NCI-H2107 (cell line): ENCODE measurements around the gene ARID1B.

Experiments used
- DNase-seq: peaks from one replicate; lab custom pipeline; 2025; lab: John Stamatoyannopoulos, UW

Gene ARID1B

GRCh38 chr6:156879186-156879585, 102.0 kb downstream of the ARID1B start:
- DNase-seq: no peak

DNA sequence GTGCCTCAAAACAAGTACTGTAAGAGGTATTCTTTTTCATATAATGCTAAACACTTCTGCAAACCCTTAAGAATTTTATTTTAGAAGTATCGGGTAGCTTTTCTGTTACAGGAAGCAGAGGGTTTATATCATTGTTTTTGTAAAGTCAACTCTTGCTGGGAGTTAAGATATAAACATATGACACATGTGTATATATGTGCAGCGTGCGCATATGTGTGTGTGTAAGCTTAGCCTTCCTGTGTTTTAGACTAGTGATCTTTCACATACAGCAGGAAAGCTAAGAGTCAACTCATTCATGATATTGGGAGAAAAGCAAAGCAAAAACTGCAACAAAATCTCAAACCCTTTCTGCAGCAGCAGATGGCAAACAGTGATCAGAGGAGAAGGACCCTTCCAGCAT, 102.4 kb downstream of the ARID1B start:
- DNase-seq: no peak

GRCh38 chr6:156880913-156881312, 103.7 kb downstream of the ARID1B start:
- DNase-seq: no peak

GRCh38 chr6:156881687-156882629, 104.8 kb downstream of the ARID1B start:
- DNase-seq: no peak

DNA sequence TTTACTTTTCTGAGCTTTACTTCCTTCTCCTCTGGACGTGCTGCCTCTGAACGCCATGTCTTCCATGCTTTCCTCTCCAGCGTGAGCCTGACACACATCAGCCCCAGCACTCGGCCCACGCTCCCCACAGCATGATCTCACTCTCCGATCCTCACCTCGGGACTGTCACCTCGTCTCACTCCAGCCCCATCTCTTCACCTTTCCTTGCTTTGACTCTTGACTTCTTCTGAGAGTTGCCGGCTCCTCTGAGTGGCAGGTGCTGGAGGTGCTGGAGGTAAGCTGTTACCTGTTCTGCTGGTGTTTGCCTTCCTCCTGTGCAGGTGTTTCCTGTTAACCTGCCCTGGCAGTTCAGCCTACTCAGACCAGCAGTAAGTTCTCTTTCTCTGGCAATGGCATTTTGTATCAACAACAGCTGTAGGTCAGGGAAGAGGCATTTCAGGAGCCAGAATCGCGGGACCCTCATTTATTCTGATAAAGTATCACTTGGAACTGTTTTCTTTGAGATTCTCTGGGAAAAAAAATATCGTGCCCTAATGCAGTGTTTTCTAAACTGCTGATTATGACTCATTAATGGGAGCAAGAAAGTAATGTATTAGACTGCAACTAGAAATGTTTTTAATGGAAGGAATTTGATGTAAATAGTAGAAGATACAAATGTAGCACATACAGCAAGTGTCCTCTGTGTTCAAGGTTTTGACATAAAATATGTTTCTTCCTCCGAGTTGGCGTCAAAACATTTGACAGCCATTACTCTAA, 106.5 kb downstream of the ARID1B start:
- peak; percentile 11 for DNase-seq

DNA sequence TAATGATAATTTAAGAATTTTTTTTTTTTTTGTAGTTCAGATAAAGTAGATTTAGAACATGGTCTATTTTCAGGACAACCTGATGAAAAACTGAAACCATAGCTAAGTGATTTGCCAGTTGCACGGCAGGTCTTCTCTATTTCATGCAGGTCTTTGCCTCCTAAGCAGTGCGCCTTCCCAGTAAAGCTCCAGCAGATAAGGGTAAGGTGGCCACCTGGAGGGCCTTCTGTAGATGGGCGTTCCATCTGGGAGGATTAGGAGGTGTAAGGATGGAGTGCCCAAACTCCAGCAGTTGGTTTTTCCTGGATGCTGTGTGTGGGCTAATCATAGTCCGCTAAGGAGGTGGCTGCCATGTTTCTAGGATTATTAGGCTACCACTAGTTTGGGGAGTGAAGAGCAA, 107.1 kb downstream of the ARID1B start:
- DNase-seq: no peak

GRCh38 chr6:156885562-156885961, 108.4 kb downstream of the ARID1B start:
- DNase-seq: no peak

DNA sequence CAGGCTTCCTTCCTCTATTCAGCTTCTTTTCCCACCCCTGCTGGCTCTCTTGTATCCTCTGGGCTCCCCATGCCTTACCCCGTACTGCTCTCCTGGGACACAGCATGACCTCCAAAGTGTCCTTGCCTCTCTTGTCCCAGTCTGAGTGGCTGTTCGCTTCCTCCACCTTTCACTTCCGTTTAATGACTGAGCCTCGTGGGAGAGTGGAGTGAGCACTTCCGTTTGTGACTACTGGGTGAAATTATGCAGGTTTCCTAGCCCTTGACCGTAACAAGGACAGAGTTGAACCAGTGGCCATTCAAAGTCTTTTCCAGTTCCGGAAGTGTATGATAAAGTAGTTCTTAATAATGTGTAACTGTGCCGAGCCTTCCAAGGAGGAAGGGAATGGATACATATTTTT, 109.2 kb downstream of the ARID1B start:
- no peak for DNase-seq

GRCh38 chr6:156887623-156888269, 110.6 kb downstream of the ARID1B start:
- no peak for DNase-seq

DNA sequence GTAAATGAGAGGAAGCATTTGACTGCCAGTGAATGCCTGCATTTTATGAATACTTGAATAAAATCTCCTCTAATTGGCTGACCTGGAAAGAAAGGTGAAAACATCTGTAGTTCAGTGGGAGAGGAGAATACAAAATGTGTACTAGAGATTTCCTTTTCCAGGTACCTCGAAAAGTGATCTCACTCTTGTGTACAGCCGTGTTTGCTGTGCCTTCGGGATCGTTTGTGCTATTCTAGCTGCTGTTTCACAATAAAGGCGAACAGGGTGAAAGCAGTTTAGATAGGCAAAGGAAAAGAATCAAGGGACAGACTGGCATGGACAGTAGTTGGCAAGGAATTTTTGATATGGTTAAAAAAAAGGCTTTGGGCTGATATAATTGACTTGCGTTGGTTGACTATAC, 112.3 kb downstream of the ARID1B start:
- DNase-seq: no peak

DNA sequence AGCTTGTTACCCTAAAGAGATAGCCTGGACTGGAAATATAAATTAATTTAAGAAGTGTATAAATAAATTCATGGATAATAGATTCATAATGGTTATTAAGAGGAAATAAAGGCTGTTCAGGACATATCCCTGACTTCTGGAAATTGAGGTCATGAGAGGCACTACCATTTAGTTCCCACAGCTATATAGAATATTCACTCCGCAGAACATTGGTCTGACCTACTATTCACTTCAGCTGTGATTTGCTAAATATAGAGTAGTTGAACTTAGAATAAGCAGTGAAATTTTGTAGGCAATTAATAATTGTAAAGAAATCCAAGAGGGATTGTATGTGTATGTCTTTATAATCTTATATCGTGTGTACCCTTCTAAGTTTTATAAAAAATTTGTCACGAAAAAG, 112.8 kb downstream of the ARID1B start:
- DNase-seq: no peak

- DNase-seq: no peak
Observed at GRCh38 chr6:156890627-156891314, 113.6 kb downstream of the ARID1B start.

GRCh38 chr6:156897907-156898531, 120.8 kb downstream of the ARID1B start:
- DNase-seq: no peak

- DNase-seq: no peak
Observed at GRCh38 chr6:156899071-156899470, 121.9 kb downstream of the ARID1B start.

- no peak for DNase-seq
Observed at GRCh38 chr6:156899532-156900135, 122.5 kb downstream of the ARID1B start.

GRCh38 chr6:156900292-156900691, 123.1 kb downstream of the ARID1B start:
- DNase-seq: no peak

GRCh38 chr6:156901309-156902019, 124.3 kb downstream of the ARID1B start:
- no peak for DNase-seq

GRCh38 chr6:156902782-156903181, 125.6 kb downstream of the ARID1B start:
- DNase-seq: no peak

- no peak for DNase-seq
Observed at GRCh38 chr6:156904176-156904967, 127.2 kb downstream of the ARID1B start.

DNA sequence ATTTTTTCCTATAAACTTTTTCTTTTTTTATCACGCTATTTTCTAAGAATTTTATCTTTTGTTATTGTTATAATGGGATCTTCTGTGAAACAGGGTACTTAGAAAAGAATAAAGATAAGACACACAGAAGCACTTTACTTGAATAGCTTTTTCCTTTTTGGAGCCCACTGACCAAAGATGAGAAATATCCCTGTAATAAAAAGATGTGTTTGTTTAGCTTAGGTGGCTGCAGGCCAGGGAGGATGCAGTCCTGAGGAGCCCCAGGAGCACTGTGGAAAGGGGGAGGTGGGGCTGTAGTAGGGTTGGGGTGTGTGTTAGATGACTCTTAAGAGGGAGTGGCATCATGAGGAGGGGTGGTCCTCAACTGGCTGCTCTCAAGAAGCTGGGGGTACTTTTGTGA, 128.6 kb downstream of the ARID1B start:
- no peak for DNase-seq
